AG09319 (cell line): Measurements from ENCODE around the gene DACH1.

ENCODE experiments used
- DNase-seq: peaks from one replicate; pipeline ENCODE4 v3.0.0-alpha.2; 2010; ENCODE audit warnings: low read depth; ENCODE audit errors: extremely low read depth
- TF ChIP-seq, protein P1 (sequence below): IDR thresholded peaks from 2 replicates; pipeline ENCODE4 v1.5.1; 2011; ENCODE audit warnings: low read depth, mild to moderate bottlenecking, inconsistent platforms, low read length, moderate library complexity

DACH1 gene

DNA sequence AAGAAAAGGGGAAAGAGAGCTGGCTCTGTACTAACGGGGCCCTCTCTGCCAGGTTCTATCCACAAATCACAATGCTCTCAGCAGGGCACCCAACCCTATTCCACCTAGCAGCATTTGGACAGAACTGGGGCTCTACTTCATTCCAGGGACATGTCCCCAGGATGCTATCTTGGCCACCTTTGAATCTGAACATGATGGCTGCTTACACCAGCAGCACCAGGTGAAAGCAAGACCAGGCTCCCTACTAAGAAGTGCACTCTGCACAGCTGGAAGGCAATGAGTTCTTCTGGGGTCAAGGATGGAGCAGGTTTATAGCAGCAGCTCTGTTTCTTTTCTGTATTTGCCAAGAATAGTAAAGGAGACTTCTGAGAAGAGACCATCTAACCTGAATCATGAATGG lies 222.4 kb downstream of the DACH1 start:
- DNase-seq: no peak
- TF ChIP-seq, protein P1, sequence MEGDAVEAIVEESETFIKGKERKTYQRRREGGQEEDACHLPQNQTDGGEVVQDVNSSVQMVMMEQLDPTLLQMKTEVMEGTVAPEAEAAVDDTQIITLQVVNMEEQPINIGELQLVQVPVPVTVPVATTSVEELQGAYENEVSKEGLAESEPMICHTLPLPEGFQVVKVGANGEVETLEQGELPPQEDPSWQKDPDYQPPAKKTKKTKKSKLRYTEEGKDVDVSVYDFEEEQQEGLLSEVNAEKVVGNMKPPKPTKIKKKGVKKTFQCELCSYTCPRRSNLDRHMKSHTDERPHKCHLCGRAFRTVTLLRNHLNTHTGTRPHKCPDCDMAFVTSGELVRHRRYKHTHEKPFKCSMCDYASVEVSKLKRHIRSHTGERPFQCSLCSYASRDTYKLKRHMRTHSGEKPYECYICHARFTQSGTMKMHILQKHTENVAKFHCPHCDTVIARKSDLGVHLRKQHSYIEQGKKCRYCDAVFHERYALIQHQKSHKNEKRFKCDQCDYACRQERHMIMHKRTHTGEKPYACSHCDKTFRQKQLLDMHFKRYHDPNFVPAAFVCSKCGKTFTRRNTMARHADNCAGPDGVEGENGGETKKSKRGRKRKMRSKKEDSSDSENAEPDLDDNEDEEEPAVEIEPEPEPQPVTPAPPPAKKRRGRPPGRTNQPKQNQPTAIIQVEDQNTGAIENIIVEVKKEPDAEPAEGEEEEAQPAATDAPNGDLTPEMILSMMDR: no peak

GRCh38 chr13:71643448-71643860 lies 223.6 kb downstream of the DACH1 start:
- no peak for DNase-seq
- TF ChIP-seq, protein P1: no peak

- TF ChIP-seq, protein P1: no peak
- no peak for DNase-seq
These were observed 228.3 kb downstream of the DACH1 start for GRCh38 chr13:71638751-71639150.

GRCh38 chr13:71634602-71635443 lies 232.2 kb downstream of the DACH1 start:
- no peak for DNase-seq

GRCh38 chr13:71634182-71634581 lies 232.8 kb downstream of the DACH1 start:
- TF ChIP-seq, protein P1: no peak
- DNase-seq: no peak

More at GRCh38 chr13:71634602-71635443, 232.2 kb downstream of the DACH1 start:
- TF ChIP-seq, protein P1: no peak

DNA sequence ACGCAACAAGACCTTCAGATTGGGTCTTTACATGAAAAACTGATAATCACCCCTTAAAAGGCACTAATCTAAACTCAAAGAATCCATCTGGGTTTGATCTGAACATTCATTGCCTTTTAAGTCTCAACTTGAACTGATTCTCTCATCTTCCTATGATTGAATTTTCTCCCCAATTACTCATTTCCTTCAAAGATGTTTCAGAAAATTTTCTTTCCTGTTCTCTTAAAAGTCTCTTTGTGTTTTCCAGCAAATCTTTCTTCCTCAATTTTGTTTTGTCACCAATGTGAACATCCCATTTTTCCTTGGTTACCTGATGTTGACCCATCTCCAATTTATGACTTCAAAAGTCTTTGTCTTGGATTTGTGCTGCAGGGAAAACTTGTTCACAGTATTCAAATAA lies 234.3 kb downstream of the DACH1 start:
- DNase-seq: no peak
- TF ChIP-seq, protein P1: no peak

DNA sequence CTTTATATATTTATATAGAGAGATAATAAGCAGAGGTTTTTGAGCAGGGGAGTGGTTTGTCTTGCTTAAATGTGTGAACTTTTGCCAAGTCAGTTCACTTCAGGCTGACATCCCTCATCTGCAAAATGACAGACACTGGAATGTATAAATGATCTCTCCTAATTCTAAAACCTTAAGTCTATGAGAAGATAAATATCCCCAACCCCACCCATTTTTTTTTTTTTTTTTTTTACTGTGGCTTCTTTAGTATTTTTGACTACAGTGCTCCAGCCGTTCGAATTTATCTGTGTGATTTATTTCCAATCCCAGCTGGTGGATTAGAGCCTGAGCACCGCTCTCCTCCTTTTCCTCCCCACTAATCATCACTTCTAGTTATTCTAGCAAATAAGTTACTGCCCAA lies 234.8 kb downstream of the DACH1 start:
- DNase-seq: no peak
- TF ChIP-seq, protein P1: no peak
